HepG2 (cell line): ENCODE measurements around the gene DPH1.

Experiments used
- EZH2 ChIP-seq: conservative IDR thresholded peaks from 2 replicates; pipeline ENCODE4 v1.6.1; 2012; ENCODE audit warnings: mild to moderate bottlenecking, low read depth, low read length, moderate library complexity
- HNRNPL ChIP-seq: fragments of 200-400 bp; formaldehyde crosslinking; IDR thresholded peaks from 2 replicates; pipeline ENCODE4 v1.6.1; 2017; ENCODE audit warnings: mild to moderate bottlenecking, low read depth, low read length
- KLF11 ChIP-seq: IDR thresholded peaks from 2 replicates; pipeline ENCODE4 v1.6.1; 2016; ENCODE audit warnings: missing compliant biosample characterization
- PLRG1 ChIP-seq: fragments of 450-650 bp; conservative IDR thresholded peaks from 2 replicates; pipeline ENCODE4 v1.6.1; 2016
- POLR2AphosphoS2 ChIP-seq: IDR thresholded peaks from 2 replicates; pipeline ENCODE4 v1.6.1; 2011; ENCODE audit warnings: low read depth, low read length, improper control_type of control experiment
- SP4 ChIP-seq: sonication (generic); formaldehyde crosslinking; IDR thresholded peaks from 2 replicates; pipeline ENCODE4 v1.8.1; 2023; ENCODE audit warnings: mild to moderate bottlenecking, missing genetic modification reagents
- TF ChIP-seq, protein P1 (sequence below): sonication (generic); formaldehyde crosslinking; IDR thresholded peaks from 2 replicates; pipeline ENCODE4 v1.4.0; 2020; ENCODE audit warnings: mild to moderate bottlenecking, low read depth, missing genetic modification reagents
- TF ChIP-seq, protein P2 (sequence below): sonication (generic); formaldehyde crosslinking; IDR thresholded peaks from 2 replicates; pipeline ENCODE4 v1.5.0; 2020; ENCODE audit warnings: mild to moderate bottlenecking, missing genetic modification reagents, moderate library complexity

DNA sequence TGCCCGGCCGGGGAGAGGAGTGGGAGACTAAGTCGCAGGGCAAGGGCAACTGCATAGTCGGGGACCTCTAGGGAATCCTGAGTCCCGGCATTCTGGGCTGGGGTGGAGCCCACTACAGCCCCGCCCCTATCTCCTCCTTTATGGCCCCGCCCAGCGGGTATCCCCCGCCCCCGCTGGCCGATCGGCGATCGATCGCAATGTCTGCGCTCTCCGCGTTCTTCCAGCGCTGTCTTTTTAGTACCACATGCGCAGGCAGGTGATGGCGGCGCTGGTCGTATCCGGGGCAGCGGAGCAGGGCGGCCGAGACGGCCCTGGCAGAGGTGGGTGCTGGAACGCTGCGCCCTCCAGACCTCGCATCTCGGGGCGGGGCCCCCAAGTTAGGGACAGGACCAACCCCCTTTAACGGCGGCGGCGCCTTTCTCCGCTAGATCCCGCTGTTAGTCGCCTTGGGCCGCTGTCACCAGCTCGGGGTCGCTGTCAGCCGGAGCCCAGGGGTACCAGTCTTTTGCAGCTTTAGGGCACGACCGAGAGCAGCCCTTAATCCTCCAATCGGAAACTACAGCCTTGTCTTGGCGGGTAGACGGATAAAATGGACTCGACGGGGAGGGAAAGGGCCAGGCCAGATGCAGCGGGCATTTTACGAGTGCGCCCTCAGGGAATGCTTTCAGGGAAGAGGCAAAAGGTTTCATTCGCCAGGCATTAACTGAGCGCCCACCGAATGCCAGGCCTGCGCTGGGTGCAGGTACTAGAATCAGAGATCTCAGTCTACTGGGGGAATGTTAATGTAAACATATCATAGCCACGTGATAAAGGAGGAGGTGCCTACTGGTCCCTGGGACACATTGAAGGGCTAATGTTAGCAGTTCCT lies at the start of gene DPH1:
- TF ChIP-seq HNRNPL (no peak), KLF11 (CRISPR knock-in tag) (peak; percentile 64; the same call in 1 of the 2 replicates), EZH2 (no peak), SP4 (peak; percentile 91), PLRG1 (no peak), POLR2AphosphoS2 (peak; percentile 99)
- TF ChIP-seq, protein P1, sequence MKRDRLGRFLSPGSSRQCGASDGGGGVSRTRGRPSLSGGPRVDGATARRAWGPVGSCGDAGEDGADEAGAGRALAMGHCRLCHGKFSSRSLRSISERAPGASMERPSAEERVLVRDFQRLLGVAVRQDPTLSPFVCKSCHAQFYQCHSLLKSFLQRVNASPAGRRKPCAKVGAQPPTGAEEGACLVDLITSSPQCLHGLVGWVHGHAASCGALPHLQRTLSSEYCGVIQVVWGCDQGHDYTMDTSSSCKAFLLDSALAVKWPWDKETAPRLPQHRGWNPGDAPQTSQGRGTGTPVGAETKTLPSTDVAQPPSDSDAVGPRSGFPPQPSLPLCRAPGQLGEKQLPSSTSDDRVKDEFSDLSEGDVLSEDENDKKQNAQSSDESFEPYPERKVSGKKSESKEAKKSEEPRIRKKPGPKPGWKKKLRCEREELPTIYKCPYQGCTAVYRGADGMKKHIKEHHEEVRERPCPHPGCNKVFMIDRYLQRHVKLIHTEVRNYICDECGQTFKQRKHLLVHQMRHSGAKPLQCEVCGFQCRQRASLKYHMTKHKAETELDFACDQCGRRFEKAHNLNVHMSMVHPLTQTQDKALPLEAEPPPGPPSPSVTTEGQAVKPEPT (CRISPR knock-in tag): 0 out of 2 replicates have a peak, but pooled peaks have one; percentile 16
- TF ChIP-seq, protein P2, sequence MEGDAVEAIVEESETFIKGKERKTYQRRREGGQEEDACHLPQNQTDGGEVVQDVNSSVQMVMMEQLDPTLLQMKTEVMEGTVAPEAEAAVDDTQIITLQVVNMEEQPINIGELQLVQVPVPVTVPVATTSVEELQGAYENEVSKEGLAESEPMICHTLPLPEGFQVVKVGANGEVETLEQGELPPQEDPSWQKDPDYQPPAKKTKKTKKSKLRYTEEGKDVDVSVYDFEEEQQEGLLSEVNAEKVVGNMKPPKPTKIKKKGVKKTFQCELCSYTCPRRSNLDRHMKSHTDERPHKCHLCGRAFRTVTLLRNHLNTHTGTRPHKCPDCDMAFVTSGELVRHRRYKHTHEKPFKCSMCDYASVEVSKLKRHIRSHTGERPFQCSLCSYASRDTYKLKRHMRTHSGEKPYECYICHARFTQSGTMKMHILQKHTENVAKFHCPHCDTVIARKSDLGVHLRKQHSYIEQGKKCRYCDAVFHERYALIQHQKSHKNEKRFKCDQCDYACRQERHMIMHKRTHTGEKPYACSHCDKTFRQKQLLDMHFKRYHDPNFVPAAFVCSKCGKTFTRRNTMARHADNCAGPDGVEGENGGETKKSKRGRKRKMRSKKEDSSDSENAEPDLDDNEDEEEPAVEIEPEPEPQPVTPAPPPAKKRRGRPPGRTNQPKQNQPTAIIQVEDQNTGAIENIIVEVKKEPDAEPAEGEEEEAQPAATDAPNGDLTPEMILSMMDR (CRISPR knock-in tag): peak; percentile 35
